HG03175 (cell line): Measurements from ENCODE around the gene CCDC149.

Source experiments
- ATAC-seq: cut with Tn5 transposase; IDR thresholded peaks from one replicate; pipeline ENCODE4 v1.9.1; 2021; ENCODE audit warnings: mild to moderate bottlenecking, moderate library complexity; ENCODE audit not compliant: unreplicated experiment

Gene CCDC149

DNA sequence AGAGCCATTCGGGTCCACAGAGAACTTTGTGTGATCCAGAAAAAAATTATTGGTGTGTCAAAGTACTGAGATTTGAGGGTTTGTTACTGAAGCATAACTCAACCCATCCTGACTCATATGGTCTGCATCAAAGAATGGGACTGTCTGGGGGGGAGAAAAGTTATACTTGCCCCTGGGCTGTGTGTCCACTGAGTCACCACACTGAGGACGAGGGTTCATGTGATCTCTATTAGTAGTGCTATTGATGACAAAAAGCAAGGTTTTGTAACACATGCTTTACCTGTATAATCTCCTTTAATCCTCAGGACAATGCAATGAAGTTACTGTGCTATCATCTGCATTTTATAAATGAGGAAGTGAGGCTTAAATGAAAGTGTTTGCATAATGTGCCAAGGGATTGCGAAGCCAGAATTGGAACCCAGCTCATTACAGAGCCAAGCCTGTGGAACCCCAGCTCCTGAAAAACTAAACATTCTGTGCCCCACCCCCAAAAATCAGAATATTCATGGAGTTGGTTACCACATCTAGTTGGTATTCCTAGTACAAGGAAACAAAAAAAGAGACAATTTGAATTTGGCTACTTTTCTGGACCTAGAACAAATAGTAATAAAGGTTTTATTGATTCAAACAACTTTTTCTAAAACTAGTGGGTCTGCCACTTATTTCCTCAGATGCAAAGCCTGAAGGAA, 31.2 kb downstream of the CCDC149 start:
- ATAC-seq = no peak

DNA sequence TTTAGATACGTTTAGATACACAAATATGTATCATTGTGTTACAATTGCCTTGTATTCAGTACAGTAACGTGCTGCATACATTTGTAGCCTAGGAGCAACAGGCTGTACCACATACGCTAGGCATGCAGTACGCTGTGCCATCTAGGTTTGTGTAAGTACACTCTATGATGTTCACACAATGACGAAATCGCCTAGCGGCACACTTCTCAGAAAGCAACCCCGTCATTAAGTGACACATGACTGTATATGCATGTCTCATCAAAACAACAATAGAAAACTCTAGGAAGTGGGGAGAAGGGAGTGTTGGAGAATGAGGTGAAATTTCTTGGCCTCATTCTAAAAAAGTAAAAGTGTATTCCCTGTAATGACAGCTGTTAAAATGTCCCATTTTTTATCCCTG, 32.7 kb downstream of the CCDC149 start:
- no peak for ATAC-seq

DNA sequence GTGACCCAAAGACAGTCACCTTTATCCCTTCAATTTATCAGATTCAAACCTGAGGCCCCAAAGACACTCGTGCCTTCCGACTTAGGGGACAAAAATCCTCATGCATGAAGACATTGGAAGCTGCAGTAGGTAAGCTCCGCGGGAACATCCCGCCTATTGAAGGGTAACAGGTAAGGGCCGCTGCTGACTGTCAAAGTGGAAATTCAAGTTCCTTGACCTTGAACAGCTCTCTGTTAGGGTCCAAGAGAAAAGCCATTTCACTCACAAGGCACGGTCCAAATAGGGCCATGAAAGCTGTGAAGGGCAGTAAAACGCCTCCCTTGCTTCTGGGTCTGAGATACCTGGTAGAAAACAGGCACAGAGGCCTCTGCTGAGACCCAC, 34.2 kb downstream of the CCDC149 start:
- ATAC-seq = no peak

DNA sequence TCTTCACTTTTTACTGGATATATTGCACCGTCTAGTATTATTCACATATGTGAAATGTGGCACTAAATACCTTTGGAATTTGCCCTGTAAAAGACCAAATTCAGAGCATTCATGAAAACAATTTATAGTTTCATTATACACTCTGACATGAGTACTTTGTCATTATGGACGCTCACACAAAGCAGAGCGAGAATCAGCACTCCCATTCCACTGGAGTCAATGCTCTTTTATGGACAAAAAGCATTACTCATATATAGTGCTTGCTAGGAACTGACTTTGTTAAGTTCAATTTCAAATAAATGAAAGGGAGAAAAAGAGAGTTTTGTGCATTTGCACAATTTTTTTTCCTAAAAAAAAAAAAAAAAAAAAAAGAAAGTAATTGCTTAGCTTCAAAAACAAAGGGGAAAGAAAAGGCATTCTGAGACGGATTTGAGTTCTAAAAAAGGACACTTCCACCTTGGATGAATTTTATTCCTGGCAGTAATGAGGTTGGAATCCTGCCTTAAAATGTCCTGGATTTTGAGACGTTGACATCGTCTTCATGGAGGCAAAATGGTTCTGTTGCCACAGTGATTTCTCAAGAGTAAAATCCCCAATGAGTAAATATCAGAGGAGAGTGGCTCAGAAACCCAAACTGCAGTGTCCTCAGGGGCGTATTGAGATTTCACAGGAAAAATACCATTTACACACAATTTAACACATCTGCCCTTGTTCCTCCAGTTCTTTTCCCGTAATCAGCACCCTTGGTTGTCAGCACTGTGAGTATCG, 34.8 kb downstream of the CCDC149 start:
- ATAC-seq = no peak

DNA sequence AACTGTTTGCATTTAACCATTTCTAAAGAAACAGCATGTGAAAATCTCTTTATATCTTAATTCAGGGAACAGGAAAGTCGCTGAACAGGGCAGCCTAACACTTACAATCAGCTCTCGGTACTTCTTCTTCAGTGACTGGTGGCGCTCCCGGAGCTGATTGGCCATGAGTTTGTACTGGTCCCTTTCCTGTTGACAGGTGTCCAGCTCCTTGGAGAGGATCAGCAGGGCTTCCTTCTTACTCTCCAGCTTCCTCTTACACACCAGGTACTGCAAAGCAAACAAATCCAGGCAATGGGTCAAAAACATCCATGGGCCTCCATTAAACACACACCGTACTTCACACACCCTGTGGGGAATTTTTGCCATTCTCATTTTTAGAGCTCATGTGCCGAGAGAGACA, 36.4 kb downstream of the CCDC149 start:
- no peak for ATAC-seq

DNA sequence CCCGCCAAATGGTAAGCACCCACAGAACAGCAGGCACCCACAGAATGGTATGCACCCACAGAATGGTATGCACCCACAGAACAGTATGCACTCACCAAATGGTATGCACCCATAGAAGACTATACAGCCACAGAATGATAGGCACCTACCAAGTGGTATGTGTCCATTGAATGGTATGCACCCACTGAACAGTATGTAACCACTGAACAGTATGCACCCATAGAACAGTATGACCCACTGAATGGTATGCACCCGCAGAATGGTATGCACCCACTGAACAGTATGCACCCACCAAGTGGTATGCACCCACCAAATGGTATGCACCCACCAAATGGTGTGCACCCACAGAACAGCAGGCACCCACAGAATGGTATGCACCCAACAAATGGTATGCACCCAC, 40.1 kb downstream of the CCDC149 start:
- ATAC-seq = no peak

DNA sequence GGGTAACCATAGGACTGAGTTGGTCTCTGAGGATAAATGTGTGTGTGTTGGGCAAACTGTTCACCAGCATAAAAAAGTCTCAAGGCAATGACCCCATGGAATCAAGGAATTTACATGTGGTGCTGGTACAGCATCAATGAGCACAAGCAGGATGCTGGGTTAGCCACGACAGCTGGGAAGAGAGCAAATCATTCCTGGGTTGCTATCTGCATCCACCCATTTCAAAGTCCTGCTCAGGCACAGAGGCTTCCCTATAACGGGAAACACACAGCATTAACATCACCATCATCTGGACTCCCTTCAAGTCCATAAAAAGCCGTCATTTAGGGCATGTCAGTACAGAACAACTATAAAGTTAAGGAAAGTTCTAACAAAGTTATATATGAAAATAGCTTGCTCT, 41.6 kb downstream of the CCDC149 start:
- no peak for ATAC-seq

DNA sequence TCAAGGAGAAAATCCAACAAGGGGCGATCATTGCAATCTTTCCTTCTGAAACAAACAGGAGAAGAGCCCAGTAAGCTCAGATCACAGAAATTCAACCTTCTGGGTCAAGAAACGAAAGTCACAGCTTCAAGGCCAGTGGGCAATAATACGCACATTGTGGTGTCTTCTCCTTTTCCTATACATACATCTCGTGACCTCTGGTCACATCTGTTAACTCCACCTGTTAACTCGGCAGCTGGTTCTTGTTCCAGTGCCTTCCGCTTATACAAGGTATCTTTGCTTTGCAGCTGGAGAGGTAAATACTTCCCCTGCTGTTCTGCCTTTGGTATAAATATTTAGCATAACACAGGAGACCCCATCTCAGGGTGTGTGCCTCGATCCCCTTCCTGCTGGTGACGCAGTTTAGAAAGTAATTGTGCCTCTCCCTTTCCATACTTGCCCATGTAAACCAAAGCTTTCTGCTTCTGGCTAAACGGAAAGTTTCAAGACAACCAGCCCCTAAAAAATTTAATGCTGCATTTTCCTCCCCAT, 45.0 kb downstream of the CCDC149 start:
- ATAC-seq = no peak

DNA sequence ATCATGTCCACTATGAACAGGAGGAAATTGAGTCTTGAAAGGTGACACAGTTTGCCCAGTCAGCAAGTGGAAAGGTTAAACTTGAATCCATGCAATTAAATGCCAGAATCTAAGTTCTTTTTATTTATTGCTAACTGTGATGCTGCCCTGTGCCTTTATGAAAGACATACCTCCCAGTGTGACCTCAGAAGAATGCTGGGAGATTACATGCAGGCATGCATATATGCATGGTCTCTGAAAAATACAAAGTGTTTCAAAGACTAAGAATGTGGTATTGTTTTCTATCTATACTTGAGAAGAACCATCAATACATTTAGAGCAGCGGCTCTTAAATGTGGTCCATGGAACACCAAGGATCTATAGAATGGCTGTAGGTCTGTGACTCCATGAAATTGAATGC, 45.6 kb downstream of the CCDC149 start:
- no peak for ATAC-seq

DNA sequence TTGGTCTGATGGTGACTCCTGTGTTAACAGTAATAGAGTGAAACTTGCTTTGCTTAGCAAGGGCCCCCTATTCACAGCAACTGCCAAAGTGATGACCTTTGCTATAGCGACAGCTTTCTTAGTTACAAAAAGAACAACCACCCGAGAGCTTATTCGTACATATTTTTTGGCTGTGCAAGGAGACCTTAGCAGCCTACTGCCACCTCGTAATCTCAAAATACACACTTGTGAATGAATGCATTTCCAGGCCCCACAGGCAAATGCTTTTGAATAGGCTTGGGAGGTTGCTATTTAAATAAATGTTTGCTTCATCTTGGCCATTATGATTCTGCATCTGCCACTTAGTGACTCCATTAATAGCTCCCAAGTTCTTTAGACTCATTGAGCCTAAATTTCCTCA, 47.4 kb downstream of the CCDC149 start:
- no peak for ATAC-seq

DNA sequence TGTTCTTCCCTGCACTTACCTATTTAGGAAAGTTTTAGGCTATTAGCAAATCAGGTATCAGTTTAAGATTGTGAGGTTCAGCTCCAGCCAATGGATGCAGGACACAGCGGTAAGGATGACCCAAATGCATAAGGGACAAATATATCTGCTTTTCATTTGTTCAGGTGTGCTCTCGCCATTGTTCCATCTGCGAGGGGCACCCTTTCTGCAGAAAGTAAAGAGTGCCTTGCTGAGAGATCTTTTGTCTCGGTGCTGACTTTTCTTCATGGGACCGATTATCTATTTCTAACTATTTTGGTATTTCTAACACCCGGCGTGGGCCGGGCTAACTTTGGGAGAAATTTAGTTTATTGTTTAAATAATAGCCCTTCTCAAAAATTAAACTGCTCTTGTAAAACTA, 49.0 kb downstream of the CCDC149 start:
- no peak for ATAC-seq

DNA sequence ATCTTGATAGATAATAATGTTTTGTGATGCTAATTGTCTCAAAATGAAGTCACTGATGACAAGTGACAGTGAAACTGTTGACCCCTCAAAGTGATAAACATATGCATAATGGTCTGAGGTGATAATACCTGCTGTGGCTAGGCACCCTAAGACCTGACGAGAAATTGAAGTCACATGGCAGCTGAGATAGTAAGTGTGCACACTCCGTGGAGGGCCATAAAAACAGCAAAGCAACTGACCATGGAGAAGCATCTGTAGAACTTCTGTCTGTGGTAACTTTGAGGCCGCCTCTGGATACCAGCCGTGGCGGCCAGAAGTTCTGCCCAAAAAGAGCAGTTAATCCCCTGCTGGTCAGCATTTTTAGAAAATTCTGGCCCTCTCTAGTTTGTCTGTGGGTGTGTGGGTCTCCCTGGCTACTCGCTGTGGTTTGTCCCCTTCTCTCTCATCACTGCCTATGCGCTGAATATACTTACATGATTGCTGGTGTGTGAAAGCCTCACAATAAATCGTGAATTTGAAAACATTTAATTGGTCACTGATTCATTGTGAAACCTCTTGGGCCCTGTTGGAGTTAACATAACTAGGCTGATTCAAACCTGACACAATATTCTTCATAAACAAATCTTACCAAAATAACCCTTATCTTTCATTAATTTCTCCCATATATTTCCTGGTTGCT, 50.6 kb downstream of the CCDC149 start:
- ATAC-seq = no peak

DNA sequence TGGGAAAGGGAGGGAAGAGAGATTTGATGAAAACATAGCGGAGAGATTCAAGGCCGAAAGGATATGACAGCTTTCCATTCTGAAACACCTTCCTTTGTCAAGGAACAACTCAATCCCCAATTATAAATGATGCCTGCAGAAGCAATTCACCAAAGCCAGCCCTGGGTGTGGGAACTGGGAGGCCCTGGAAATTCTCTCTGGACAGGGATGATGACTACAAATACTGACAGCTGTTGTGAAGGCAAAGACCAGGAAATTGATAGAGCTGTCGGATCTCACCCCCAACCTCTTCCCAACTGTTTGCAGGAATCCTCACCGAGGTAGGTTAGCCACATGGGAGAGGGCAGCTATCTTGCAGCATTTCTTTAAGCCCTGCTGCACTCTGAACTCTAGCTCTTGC, 54.3 kb downstream of the CCDC149 start:
- no peak for ATAC-seq

DNA sequence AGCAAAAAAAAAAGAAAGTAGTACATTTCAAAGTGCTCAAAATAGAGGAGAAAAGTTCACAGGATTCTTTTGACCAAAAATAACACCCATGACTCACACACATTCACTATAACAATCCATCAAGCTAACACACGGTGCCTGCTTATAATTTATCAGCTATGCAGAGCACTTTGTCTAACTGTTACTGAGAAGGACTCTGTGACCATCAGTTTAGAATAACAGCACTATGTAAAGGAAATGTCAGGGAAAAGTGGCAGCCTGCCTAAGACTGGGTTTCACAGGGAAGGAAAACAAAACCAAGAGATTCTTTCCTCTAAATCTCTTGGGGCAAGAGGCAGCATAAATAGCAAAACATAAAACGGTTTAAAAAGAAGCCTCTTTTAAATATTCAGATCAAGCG, 54.8 kb downstream of the CCDC149 start:
- no peak for ATAC-seq

DNA sequence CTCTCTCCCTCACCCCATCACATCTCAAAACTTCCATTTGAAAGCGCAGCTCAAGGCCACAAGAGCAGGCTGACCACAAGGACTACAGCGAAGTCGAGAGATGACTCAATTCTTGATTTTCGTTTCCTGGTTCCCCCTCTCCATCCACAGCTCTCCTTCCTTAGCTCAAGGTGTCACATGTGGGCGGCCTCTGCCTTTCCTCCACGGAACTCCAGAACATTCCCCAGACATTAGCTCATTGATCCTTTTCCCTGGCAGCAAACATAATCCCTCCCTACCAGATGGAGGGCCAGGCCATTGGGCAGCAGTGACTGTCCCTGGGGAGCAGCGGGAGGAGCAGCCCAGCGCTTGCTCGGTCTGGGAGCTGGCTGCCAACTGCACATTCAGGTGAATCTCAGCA, 56.3 kb downstream of the CCDC149 start:
- peak; percentile 93 for ATAC-seq

DNA sequence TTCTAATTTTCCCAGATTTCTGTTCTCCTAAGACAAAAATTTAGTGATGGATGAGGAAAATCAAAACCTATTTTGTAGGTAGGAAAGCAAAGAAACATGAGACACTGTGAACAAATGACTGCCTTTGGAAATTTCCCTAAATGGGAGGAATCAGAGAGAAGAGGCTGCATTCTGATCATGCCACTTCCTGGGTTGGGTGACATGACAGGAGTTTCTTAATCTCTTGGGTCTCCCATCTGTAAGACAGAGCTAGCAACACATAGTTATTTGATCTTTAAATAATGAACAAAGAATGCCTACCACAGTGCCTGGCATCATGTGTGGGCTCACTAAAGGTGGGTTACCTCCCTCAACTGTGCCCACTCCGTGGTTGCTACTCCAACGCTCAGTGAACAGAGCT, 57.1 kb downstream of the CCDC149 start:
- no peak for ATAC-seq

DNA sequence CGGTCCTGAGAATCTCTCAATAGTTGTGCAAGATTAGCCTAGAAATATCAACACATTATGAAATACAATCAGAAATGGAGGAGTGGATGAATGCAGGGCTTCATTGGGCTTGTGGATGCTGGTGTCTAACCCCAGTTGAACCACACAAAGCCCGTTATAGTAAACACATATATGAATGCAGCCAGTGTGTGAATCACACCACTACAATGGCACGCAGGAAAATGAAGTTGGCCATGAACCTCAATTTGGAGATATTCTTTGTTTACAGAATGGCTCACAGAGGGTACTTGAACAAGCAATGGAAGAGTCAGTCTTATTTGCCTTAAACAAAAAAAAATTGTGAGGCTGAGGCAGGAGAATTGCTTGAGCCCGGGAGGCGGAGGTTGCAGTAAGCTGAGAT, 59.7 kb downstream of the CCDC149 start:
- no peak for ATAC-seq

DNA sequence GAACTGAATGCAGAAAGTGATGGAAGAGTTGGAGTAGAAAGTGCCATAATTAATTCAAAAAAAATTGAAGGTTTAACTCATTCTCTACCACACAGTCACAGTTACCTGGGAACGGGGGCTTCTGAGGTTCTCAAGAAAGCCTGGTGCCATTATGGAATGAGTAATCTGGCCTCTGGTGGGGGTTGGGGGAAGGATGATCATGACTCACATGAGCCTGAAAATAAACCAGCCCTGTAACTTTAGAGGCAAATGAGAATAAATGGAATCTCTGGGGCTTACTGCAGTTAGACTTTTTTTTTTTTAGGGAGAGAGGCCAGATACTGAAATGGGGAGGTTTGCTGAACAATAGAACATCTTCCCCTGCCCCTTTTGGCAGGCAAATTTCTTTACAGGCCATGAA, 62.2 kb downstream of the CCDC149 start:
- no peak for ATAC-seq

DNA sequence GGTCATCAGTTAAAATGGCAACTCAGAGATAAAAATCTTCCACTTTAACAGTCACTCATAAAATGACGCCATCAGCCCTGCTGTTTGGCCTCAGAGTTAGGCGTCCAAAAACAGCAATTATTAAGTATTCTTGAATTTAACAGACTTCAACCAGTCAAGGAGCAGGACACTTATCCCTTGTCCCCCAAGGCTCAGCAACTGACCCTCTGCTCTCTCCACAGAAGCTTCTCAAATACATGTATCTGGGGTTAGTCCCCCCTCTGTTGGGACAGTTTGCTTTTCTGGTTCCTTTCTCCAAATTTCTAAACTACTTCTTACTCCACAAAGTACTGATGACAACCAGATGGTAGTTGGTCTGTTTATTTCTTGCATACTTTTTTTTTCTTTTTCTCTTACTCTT, 63.1 kb downstream of the CCDC149 start:
- ATAC-seq = no peak

DNA sequence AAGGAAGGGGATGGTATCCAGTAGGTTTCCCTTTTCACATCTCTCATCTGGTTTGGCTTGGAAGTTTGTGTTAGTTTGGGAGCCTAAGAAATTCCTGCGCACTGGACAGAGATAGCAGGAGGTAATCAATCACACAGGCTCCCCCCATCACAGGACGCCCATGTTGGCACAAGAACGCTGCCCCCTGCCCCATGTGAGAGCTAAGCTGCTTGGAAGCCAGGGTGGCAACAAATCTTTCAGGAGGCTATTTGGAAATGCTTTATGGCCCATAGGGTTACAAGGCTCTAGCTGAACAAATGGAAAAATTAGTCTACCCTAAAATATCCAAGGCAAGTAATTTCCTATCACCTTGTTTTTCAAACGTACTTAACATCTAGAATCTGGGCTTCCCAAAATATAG, 63.5 kb downstream of the CCDC149 start:
- ATAC-seq = no peak

DNA sequence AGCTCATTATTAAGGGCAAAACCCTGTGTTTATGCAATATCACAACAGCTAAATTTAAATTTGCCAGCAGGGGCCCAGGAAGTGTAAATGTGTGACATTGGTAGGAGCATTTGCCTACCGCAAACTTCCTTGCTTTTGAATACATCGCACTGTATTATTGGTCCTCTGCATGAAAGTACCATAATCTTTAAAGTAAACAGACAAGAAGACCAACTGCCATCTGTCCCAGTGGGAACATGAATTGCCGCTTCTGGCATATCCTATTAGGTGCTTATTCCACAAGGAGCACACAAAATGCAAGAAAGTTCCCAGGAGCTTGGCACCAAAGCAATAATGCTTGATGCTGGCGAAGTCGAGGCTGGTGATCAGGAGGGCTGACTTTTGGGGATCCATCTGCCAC, 66.1 kb downstream of the CCDC149 start:
- ATAC-seq = no peak

DNA sequence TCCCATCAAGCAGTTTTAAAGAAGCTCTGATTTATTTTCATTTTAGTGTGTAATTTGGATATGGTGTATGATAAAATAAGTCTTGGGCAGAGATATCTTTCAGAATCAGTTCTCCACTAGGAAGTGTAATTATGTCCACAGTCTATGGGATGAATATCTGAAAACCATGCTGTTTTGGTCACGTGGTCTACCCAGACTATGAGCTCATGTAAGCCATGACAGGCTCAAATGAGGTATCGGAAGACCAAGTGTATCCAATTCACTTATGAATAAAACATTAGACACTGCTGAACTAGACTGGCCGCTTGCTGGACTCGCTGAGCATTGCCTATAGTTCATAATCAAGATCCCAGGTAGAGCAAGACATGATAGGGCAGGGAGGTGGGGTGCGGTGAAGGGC, 66.9 kb downstream of the CCDC149 start:
- ATAC-seq = no peak
